HepG2 (cell line): Measurements from ENCODE around the gene ERVH48-1. TPM values are rescaled to one million over a fixed set of nuclear protein-coding genes. Genes with fewer than 3 reads are reported as not detected.

Experiments
- ATF5 ChIP-seq: sonication (generic); formaldehyde crosslinking; IDR thresholded peaks from 2 replicates; pipeline ENCODE4 v1.4.0; 2020; ENCODE audit warnings: mild to moderate bottlenecking, low read depth, missing genetic modification reagents
- BATF2 ChIP-seq: sonication (generic); formaldehyde crosslinking; IDR thresholded peaks from 2 replicates; pipeline ENCODE4 v1.8.0; 2022; ENCODE audit warnings: mild to moderate bottlenecking, missing genetic modification reagents, moderate library complexity
- E2F2 ChIP-seq: sonication (generic); formaldehyde crosslinking; IDR thresholded peaks from 2 replicates; pipeline ENCODE4 v1.4.0; 2020; ENCODE audit warnings: missing genetic modification reagents, borderline replicate concordance
- FOXK2 ChIP-seq: fragments of 450-650 bp; IDR thresholded peaks from 2 replicates; pipeline ENCODE4 v1.6.1; 2016
- GRHL1 ChIP-seq: sonication (generic); formaldehyde crosslinking; conservative IDR thresholded peaks from 2 replicates; pipeline ENCODE4 v1.8.0; 2022; ENCODE audit warnings: missing genetic modification reagents
- JDP2 ChIP-seq: sonication (generic); formaldehyde crosslinking; IDR thresholded peaks from 2 replicates; pipeline ENCODE4 v1.8.1; 2022; ENCODE audit warnings: missing genetic modification reagents, borderline replicate concordance
- MZF1 ChIP-seq: sonication (generic); formaldehyde crosslinking; IDR thresholded peaks from 2 replicates; pipeline ENCODE4 v1.8.1; 2023; ENCODE audit warnings: mild to moderate bottlenecking, missing genetic modification reagents, borderline replicate concordance
- NCOA1 ChIP-seq: sonication (generic); formaldehyde crosslinking; IDR thresholded peaks from 2 replicates; pipeline ENCODE4 v1.9.0; 2021; ENCODE audit warnings: missing genetic modification reagents
- SKIL ChIP-seq: sonication (generic); formaldehyde crosslinking; IDR thresholded peaks from 2 replicates; pipeline ENCODE4 v1.8.0; 2022; ENCODE audit warnings: missing genetic modification reagents, mild to moderate bottlenecking, moderate library complexity, borderline replicate concordance
- ZBTB21 ChIP-seq: sonication (generic); formaldehyde crosslinking; IDR thresholded peaks from 2 replicates; pipeline ENCODE4 v1.4.0; 2020; ENCODE audit warnings: missing genetic modification reagents
- ZBTB25 ChIP-seq: IDR thresholded peaks from 2 replicates; pipeline ENCODE4 v1.6.1; 2018; ENCODE audit warnings: missing genetic modification reagents
- ZBTB44 ChIP-seq: sonication (generic); formaldehyde crosslinking; IDR thresholded peaks from 2 replicates; pipeline ENCODE4 v1.4.0; 2020; ENCODE audit warnings: missing genetic modification reagents
- ZFP1 ChIP-seq: IDR thresholded peaks from 2 replicates; pipeline ENCODE4 v1.6.1; 2016
- ZNF121 ChIP-seq: sonication (generic); formaldehyde crosslinking; IDR thresholded peaks from 2 replicates; pipeline ENCODE4 v1.5.0; 2020; ENCODE audit warnings: mild to moderate bottlenecking, missing genetic modification reagents
- ZNF441 ChIP-seq: sonication (generic); formaldehyde crosslinking; IDR thresholded peaks from 2 replicates; pipeline ENCODE4 v1.7.0; 2021; ENCODE audit warnings: missing genetic modification reagents, borderline replicate concordance
- ZNF670 ChIP-seq: sonication (generic); formaldehyde crosslinking; IDR thresholded peaks from 2 replicates; pipeline ENCODE4 v1.8.0; 2022; ENCODE audit warnings: mild to moderate bottlenecking, missing genetic modification reagents, borderline replicate concordance
- ZNF816 ChIP-seq: sonication (generic); formaldehyde crosslinking; IDR thresholded peaks from 2 replicates; pipeline ENCODE4 v1.8.0; 2022; ENCODE audit warnings: missing genetic modification reagents, mild to moderate bottlenecking, borderline replicate concordance
- polyA plus RNA-seq, 8 experiments: library from polyadenylated mRNA; depleted of rRNA in 3 of 8; stranded (reverse) in 7 of 8; unstranded in 1 of 8; fragments of >200 nt; fragmentation: Illumina TruSeq in 4 of 8; extraction: Trizol in 4 of 8; gene quantifications; 2 replicates each; pipeline versions ENCODE4 v1.2.1 to v1.2.3, GENCODE V29; 2011 to 2016; ENCODE audit warnings: low read depth in 4 of 8, missing spikeins in 1 of 8, mixed read lengths in 1 of 8; ENCODE audit not compliant: insufficient read depth in 1 of 8
- total RNA-seq, 5 experiments: library from RNA; depleted of rRNA; stranded (reverse); fragments of >200 nt; fragmentation: Illumina TruSeq; extraction: Trizol; gene quantifications; 2 replicates each; pipeline ENCODE4 v1.2.3, GENCODE V29; 2016; ENCODE audit warnings: low read depth in 1 of 5

ERVH48-1 gene
- total and polyA plus RNA-seq, 2 of the 13 experiments (the other 11 are each of a cell fraction or from before 2014, with no cell fraction given): 1.8 TPM; not detected in 1

- TF ChIP-seq E2F2 (no peak), SKIL (CRISPR knock-in tag) (no peak), ZNF670 (CRISPR knock-in tag) (no peak), ATF5 (CRISPR knock-in tag) (no peak), ZBTB21 (no peak), FOXK2 (no peak), BATF2 (CRISPR knock-in tag) (no peak; the same call in 1 of the 2 replicates), ZBTB25 (CRISPR knock-in tag) (peak; percentile 54; the same call in 1 of the 2 replicates), ZFP1 (CRISPR knock-in tag) (no peak), ZNF816 (CRISPR knock-in tag) (no peak), NCOA1 (0 out of 2 replicates have a peak, but pooled peaks have one; percentile 63), ZBTB44 (0 out of 2 replicates have a peak, but pooled peaks have one; percentile 44), JDP2 (no peak; the same call in 1 of the 2 replicates), ZNF441 (peak; percentile 59; the same call in 1 of the 2 replicates), ZNF121 (CRISPR knock-in tag) (peak; percentile 56), GRHL1 (CRISPR knock-in tag) (no peak), MZF1 (no peak)
These were observed 32.3 kb downstream of the ERVH48-1 start, which contains the start of gene NDUFV3 (continued) for GRCh38 chr21:42892931-42893755.
